Activated T-cell treated with anti-CD3 and anti-CD28 coated beads for 24 hours (primary cell): ENCODE data around the gene PKP1.

Experiments
- DNase-seq: peaks from one replicate; pipeline ENCODE4 v3.0.0-alpha.2; 2020; ENCODE audit warnings: low read depth

The PKP1 gene

DNA sequence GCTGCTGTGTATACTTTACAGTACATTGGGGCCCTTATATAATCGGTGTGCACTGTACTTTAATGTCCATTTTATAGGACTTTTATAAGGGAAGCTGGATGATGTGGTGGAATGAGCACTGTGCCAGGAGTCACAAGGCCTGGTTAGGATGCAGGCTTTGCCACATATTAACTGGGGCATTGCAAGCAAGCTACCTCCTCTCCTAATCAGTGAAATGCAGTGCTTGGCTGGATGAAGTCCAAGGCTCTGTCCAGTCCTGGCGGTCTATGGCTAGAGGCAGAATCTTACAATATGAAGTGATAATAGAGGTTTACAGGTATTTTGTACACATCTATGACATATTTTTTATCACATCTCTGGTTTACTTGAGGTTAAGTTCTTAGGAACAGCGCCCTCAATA lies 1.7 kb upstream of the PKP1 start:
- DNase-seq = no peak

DNA sequence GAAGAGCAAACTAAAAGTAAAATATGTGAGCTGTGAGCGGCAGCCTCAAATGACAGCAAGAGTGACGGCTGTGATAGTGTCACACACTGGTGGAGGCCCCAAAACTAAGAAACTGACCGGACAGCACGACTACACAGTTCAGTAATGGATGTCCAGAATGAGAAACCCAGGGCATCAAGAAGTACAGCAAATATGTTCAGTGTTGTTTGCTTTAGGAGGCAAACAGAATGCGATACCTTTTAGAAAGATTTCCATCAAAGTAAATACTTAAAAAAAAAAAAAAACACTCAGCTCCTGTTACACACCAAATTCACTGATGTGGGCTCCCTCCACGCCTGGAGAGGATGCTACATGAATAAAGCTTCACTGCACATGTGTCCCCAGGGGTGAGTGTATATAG lies 1.1 kb upstream of the PKP1 start:
- DNase-seq = no peak

DNA sequence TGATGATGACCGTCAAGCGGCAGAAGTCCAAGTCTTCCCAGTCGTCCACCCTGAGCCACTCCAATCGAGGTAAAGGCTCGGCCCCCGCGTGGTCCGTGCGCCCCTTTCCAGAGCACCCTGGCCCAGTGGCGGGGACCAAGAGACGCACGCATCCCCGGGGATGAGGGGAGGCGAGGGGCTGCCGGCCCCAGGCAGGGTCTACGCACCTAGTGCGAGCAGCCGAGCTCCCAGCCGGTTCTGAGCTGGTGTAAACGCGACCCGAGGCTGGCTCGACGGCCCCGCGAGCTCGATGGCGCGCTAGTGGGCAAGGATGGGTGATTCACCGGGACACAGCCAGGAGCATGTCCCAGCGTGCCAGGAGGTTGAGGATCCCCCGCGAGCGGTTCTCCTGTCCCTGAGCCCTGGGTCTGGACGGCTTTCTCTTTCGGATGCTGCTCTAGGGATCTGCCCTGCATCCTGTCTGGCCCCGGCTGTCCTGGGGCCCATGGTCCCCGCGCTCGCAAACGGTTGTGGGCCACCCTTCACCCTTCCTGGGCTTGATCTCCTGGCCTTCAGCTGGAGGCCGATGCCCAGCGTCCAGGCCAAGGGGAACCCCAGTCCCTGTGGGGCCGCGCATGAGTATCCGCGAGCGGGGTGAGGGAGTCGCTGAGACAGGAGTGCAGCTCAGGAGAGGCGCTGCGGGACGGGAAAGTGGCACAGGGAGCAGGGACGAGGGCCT lies 689 bp downstream of the PKP1 start:
- DNase-seq = no peak

DNA sequence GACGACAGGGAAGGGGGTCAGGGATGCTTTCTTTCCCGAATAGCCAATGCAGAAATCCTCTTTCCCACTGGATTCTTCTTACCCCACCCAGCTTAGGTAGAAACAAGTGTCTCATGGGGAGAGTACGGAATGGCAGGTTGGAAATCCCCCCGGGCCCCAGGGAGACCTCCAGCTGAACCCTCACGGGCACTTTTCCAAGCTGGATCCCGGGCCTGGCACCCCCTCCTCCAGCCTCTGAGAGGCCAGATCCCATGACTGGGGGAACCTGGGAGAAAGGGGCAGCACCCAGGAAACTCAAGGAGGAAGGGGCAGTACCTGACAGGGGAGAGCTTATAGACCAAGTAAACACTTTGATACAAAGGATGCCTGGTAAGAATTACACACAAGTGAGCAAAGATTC lies 1.3 kb downstream of the PKP1 start:
- no peak for DNase-seq

DNA sequence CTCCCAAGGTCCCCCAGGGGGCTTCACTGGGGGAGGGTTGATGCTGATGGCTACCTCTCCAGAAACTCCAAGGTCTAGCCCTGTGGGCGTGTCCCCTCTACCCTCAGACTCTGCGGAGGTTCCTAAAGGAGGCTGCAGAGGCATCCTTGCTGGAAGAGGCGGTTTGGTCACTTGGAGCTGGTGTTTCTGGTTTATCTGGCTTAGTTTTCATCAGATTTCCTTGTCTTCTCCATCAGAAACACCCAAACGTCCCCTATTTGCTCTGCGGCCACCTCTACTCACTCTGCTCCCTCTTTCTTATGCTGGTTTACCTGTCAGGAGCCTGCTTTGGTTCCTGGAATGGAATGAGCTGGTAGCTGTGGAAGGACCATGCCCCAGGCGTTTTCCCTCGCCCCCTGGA lies 2.5 kb downstream of the PKP1 start:
- DNase-seq = no peak

DNA sequence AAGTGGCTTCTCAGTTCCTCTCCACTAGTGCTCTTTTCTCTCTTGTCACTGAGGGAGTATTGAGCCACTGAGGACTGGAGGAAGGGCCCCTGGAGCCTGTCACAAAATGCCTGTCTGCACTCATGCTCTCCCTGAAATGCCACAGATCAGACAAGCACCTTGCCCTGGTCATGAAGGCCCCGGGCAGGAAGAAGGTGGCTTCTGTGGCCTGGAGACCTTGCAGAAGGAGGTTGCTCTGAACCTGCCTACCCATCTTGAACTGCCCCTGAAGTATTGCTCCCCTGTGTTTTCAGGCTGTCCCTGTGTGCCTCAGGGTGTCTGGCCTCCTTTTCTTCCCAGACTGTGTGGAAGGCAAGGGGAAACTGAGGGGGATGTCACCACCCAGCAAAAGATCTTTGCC lies 3.1 kb downstream of the PKP1 start:
- no peak for DNase-seq

DNA sequence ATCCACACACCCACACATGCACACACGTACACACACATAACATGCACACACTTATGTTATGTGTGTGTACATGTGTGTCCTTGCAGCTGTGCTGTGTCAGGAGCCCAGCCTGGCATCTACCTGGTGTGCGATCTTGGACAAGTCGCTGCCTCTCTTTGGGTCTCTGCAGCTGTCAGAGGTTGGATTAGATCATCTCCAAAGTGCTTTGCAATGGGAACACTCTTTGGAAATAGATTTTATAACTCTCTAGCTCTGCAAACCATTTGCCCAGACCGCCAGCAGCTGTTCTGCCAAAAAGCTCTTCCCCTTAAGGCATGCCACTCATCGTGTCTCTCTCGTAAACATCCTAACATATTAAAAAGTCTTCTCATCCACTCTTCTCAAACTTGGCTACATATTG lies 4.7 kb downstream of the PKP1 start:
- DNase-seq = no peak

DNA sequence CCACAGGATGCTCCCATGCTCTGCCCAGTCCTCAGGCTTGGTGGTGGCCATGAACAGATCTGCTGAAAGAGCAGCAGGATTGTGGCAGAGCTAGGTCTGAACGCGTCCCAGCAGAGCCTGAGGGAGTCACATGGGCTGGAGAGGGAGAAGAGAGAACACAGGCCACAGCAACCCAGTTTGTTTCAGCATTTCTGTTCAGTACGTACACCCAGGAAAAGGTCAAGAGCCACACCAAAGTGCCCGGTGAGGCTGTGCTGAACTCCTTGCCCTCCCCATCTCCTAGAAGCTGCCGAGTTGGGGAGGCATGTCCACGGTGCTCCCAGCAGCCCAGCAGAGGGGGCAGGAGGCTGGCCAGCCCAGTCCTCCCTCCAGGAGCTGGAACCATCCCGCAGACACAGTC lies 5.5 kb downstream of the PKP1 start:
- DNase-seq = no peak

DNA sequence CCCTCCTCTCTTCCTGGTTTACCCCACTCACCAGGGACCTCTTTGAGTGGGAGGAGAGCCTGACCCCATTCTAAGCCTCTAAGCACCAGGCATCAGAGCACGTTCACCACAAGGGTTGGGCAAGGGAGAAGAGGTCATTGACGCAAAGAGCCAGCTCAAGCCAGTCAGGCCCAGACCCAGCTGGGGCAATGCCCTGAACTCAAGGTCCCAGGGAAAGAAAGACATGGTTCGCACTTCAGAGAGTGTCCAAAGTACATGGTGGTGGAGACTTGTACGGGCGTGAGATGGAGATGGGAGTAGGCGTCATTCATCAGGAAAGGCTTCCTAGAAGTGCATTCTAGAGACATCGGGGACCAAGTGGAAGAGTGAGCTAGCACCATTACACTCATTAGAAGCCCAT lies 7.2 kb downstream of the PKP1 start:
- no peak for DNase-seq

DNA sequence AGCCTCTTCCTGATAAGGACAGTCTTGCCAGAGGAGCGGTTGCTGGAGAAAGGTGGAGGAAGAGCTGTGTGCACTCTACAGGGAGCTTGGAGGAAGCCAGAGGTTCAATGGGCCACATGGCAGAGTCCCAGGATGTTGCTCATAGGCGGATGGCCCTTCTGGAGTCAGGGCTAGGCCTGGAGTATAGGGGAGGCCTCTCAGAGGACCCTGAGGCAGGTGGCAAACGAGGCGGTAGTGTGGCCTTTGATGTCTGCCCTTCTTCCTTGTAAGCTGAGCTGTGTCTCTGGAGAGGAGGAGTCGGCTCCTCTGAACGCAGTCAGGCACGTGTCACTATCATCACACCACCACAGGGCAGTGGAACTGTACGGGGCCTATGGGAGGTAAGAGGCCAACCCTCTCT lies 8.6 kb downstream of the PKP1 start:
- no peak for DNase-seq

DNA sequence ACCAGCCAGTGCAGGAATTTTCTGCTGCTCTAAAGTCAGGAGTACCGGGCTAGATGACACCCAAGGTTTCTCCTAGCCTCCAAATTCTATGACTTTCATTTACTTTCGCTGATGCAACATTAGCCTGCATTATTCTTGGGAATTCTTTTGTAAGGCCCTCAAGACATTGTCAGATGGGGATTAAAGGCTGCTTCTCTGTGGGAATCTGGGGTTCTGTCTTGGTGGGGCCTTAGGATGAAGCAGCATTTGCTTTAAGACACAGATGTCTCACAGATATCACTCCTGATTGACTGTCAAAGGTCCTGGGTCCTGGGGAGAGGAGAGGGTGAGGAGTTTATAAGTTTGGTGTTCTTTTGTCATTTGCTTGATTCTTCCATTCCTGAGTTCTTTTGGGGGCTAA lies 11.6 kb downstream of the PKP1 start:
- no peak for DNase-seq

DNA sequence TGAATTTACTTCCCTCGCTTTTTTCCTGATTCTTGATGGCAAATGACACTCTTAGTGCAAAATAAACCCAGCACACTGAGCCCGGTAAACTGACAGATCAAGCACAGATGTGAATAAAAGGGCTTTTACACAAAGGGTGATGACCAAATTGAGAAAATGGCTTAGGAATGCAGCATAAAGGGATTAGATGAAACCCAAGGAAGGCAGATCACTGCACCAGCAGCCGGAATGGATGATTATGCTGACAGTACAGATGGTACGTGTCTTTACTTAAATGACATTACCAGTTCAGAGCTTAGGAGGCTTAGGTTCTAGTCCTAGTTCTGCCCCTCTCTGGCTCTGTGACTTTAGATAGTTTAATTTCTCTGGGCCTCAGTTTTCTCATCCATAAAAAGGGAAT lies 12.0 kb downstream of the PKP1 start:
- DNase-seq = no peak

DNA sequence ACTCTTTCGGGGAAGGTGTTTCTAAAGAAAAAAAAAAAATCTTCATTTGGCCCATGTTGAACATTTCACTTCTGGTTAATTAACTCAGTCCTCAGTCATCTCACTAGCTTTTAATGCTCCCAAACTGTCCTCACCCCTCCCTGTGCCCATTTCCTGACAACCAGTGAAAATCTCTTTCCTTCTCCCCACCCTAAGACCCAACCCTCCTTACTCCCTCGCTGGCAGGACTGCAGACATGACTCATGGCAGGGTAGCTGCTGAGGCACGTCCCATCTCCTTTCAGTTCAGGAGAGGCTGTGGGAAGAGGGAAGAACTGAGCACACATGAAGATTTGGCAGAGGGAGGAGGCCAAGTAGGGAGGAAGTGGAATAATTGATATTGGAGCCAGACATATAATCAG lies 12.6 kb downstream of the PKP1 start:
- no peak for DNase-seq

DNA sequence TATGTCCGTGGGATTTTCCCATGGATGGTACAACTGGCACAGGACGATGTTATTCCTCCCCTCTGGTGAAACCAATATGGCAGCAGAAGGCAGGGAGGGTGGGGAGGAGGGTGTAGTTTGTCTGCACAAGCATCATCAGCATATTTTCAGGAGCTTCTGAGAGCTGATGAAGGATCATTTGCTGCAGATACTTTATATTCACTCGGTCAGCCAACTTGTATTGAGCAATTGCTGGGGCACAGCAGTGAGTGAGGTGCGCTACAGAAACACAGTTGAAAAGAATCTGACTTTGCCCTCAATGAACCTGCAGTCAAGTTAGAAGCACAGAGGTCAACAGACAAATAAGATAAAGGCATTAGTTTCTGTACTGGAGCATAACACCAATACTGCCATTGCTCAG lies 13.0 kb downstream of the PKP1 start:
- no peak for DNase-seq

DNA sequence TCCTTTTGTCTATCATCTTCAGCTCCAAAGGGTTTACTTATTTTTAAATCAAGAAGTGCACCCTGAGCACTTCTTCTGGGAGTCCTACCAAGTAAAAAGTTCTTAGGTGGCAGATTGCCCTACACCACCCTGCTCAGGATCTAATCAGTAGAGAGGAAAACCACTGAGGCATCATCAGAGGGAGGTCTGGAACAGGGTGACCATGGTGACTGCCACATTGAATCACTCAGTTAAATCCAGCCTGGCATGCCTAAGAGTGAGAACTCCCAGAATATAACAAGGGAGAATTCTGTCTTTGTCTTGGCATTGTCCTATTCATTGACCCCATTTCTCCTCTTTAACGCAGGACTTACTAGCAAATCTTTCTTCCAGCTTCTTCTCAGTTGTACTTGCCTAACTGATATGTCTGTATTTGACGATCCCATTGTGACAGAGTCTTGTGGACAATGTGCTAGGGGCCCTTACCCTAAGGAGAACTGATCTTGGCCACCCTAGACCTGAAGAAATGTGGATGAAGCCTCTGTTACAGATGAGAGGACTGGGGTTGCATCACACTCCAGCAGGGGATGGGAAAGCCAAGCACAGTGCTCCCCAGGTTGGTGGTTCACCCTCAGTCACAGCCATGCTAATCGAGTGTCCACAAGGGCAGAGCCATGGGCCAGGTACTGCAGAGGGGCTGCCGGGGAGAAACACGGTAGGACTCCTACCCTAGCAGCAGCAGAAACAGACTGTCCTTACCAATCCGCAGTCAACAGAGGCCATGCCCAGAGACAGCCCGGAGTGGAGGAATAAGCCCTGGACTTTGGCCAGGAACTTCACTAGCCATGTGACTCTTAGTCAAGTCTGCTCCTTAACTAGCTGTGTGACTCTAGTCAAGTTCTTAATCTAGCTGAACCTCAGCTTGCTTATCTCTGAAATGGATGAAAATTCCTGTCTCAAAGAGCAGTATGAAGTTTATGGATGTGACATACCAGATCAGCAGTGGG lies 15.4 kb downstream of the PKP1 start:
- no peak for DNase-seq

DNA sequence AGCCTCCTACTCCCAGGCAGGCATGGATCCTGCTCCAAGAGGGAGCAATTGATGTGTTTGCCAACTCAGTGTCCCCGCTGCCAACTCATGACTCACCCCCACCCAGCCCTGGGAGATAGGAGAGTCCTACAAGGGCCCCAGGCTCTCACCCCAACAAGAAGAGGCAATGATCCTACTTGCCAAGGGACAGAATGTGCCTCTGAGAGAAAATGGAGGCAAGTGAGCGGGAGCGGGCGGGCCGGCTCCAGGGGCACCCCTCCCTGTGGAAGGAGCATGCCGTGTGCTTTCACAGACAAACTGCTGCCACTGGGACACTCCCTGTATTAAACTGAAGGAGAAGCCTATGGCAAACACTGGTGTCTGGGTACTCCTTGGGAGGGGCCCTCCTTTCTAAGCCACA lies 16.7 kb downstream of the PKP1 start:
- no peak for DNase-seq

DNA sequence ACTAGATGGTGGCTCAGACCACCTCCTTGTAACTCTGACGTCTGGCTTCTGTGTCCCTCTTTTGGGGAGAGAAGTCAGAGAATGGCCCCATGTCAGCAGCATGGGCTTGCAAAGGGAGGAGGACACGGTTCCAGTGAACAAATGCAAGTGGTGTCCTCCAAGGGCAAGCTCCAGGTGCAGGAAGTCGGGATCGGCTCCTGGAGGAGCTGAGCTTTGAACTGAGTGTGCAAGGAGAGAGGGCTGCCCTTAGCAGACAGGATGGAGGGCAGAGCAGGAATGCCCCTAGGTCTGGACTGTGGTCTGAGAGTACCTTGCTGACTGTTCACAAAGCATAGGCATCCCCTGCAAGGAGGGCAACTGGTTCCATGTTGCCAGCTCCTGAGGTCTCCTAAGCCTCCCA lies 17.3 kb downstream of the PKP1 start:
- no peak for DNase-seq

DNA sequence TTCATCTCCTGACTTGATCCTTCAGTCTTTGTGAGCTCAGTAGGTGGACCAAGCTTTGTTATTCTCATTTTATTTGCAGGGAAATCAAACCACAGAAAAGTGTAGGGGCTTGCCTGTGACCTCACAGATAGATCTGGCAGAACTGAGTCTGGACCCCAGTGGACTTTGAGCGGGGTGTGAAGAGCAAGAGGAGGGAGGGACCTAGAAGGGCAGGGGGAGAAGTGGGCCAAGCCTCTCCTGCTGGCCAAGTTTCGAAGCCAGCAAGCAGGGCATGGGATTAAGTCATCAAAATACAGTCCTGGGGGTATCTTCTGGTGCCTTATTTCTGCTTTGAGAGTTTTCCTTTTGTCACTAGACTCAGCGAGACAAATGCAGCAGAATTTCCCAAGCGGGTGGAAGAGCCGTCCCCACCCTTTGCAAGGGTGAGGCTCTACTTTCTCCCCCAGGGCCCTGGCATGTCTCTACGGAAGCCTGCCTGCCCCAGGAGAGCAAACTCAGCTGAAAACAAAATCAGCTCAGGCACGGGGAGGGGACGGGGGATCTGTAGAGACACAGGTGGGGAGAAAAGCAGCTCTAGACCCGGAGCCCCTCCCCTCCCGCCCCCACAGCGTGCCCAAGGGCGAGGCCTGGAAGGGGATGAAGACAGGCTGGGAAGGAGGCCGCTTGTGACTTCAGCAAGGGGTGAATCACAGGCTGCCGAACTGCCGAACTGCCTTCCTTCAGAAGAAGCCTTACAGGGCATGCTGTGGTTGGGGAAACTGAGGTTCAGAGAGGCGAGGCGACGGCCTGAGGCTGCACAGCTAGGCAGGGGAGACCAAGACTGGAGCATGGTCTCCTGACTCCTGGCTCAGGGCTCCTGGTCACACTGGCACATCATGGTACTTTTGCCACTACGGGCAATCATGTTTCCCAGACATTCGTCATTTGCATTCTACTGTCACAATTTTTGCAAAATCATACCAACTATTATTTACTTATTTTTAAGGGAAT lies 19.2 kb downstream of the PKP1 start:
- no peak for DNase-seq

DNA sequence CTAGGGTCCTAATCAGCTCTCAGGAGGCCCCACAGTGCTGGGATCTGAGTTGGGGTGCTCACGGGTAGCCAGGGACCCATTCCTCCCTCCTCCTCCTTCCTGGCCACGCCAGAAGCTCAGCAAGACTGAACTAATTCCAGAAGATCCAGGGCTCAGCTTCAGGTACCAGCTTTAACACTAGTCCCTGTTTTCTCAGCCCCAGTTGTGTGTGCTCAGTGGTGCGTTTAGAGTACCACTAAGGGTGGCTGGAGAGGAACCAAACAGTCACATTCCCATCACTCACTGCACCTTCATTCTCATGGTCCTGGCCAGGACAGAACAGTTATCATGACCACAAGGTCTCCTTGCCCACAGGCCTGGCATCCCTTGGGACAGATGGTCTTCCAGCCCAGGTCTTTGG lies 20.8 kb downstream of the PKP1 start:
- DNase-seq = no peak

DNA sequence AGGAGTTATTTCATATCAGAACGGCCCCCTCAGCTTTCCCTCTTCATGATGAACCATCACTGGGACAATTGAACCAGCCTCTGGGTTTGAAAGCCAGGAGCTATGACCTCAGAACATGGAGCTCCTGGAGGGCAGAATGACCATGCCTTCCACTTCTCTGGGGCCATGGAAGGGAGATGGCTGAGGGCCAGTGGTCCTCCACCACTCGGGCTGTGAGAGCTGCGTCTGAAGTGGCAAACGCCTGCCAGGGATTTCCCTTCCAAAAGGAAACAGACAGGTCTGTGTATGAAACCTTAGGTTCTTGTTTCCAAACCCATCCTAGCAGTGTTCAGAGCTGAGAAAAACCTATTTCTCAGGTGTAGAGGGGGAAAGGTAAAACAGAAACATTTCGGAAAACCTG lies 22.5 kb downstream of the PKP1 start:
- no peak for DNase-seq

DNA sequence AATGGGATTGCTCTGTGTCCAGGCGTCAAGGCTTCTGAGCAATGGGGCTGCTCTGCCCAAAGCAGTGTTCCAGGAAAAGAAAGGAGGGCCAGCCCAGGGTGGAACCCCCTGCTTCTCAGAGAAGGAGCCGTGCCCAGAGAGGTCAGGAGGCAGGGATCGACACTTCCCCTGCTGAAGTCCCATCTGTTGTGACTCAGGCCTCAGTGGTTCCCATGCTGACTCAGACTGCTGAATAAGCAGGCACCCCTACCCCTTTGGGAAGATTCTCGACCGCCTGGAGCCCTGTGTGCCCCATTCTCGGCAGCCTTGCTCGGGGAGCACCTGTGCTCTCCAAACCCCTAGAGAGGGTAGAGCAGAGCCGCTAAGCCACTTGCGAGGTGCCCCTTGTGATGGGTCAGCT lies 23.9 kb downstream of the PKP1 start:
- no peak for DNase-seq

DNA sequence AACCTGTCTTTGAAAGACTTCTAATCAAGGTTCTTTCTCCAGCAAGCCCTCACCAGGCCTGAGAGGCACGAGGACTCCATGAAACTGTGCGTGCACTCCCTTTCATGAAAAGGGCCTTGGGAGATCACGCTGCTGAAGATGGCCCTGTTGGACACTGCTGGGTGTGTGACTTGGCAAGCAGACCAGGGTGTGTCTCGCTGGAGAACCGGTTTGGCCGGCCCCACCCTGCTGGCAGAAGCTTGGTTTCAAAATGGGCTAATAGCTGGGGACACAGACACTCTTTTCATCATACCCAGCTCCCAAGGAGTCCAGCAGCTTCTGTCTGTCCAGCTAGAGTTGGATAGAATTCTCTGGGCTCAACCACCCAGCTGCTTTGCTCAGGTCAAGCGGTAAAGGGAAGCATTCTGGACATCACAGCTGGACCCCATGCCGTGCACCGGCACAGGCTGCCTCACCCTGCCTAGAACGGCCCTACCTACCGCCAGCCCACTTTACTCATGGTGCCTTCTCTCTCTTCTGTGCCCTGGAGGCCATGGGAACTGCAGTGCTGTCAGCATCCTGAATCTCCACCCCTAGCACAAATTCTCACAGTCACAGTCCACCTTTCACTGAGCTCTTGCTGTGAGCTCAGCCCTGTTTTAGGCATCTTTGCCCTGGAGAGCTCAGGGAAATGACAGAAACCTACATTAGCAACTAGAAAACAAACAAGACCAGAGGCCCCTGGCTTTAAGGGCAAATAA lies 24.6 kb downstream of the PKP1 start:
- DNase-seq = no peak
